CD4-positive, alpha-beta T cell treated with Interleukin-4 for 1 hour (primary cell): Measurements from ENCODE around the gene PTCRA.
A peak's percentile ranks its signal among the peaks of the same experiment; 100 is the strongest.
"Not testable (repeated sequence)": the region's sequence is repeated elsewhere in the genome, so short reads cannot be mapped to it uniquely, and the experiment has no call there.

Source experiments
- DNase-seq, 2 donors: peaks; one replicate each; pipeline ENCODE4 v3.0.0-alpha.2; 2020 to 2022

Gene PTCRA, protein sequence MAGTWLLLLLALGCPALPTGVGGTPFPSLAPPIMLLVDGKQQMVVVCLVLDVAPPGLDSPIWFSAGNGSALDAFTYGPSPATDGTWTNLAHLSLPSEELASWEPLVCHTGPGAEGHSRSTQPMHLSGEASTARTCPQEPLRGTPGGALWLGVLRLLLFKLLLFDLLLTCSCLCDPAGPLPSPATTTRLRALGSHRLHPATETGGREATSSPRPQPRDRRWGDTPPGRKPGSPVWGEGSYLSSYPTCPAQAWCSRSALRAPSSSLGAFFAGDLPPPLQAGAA

DNA sequence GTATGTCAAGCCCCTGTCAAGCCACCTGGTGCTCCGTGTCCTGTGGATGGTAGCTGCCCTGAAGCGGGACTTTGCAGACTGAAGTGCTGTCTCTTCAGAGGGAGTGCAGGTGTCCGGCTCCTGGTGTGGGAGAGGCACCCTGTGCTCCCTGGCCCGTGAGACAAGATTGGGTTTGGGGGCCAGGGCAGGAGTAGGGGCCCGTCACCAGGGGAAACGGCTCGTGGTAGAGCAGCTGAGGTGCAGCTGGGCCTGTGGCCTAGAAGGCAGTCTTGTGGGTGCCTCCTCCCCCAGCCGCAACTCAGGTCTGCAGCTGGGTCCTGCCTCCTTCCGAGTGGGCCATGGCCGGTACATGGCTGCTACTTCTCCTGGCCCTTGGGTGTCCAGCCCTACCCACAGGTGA, at the start of gene PTCRA:
TSS of gene PTCRA (plus strand) at position 322 of the 400 bp plus-strand sequence. CDS start at position 339, 17 bp downstream.
- no peak for DNase-seq

DNA sequence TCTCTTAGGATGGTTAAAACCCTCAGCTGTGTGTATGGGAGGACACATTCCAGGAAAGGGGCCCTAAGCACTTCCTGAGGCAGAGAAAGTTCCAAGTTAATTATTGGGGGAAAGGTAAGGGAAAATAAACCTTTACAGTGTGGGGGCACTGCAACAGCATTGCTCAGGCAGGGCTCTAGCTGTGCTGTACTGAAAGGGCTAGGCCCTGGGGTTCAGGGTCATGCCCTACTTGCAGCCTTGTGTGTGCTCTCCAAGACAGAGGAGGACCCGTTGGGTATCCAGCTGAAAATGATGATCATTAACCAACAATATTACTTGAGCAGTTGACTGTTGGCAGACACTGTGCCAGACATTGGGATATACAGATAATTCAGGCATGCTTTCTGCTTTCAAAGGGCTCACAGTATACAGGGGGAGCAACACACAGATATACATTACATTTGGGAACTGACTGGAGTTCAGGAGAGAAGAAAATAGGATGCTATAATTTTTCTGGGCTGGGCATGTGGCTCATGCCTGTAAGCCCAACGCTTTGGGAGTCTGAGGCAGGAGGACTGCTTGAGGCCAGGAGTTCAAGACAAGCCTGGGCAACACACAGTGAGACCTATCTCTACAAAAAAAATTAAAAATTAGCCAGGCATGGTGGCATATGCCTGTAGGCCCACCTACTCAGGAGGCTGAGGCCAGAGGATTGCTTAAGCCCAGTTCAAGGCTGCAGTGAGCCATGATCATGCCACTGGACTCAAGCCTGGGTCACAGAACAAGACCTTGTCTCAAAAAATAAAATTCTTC, 45.5 kb upstream of the PTCRA start:
- no peak for DNase-seq

DNA sequence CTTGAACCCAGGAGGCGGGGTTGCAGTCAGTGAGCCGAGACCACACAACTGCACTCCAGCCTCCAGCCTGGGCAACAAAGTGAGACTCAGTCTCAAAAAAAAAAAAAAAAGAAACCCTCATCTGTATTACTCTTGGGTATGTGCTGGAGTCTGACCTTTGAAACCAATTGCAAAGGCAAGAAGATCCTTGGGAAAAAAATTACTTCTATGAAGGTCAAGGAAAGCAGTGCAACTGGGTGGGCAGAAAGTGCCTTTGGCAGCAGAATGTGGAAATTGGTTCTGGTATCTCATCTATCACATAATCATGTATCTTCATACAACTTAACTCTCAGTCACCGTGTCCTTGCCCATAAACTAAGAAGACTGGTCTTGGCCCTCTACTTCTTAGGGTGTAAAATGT, 44.1 kb upstream of the PTCRA start:
- DNase-seq: no peak

DNA sequence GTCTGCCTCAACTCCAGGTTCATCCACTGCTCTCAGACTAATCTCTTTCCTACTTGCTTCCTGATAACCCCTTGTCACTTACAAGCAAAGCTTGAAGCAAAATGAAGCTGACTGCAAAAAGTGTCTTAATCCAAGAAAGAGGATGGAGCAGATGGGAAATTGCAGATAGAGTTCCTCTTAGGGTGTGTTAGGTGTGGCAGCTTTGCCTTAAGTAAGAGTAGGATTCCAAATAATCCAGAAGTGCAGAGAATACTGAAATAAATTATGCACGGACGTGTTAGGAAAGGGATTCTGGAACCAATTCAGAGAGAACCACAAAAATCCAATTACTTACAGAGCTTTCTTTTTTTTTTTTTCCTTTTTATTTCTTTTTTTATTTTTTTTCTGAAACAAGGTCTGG, 42.5 kb upstream of the PTCRA start:
- no peak for DNase-seq

DNA sequence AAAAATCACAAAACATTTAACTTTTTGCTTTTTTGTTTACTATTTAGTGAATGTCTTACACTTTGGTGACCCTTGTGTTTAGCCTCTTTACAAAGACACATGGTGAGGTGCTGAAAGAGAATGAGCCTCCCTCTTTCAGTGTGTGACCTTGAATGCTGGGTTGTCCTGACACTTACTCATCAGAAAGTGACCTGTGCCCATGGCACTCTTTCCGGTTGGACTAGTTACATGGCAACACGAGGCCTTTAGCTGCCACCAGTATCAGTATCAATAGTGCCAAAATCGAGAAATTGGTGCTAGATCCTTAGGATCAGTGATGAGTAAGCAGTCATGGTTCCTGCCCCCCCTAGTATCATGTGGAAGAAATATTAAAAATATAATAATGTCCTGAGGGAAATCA, 38.2 kb upstream of the PTCRA start:
- no peak for DNase-seq

DNA sequence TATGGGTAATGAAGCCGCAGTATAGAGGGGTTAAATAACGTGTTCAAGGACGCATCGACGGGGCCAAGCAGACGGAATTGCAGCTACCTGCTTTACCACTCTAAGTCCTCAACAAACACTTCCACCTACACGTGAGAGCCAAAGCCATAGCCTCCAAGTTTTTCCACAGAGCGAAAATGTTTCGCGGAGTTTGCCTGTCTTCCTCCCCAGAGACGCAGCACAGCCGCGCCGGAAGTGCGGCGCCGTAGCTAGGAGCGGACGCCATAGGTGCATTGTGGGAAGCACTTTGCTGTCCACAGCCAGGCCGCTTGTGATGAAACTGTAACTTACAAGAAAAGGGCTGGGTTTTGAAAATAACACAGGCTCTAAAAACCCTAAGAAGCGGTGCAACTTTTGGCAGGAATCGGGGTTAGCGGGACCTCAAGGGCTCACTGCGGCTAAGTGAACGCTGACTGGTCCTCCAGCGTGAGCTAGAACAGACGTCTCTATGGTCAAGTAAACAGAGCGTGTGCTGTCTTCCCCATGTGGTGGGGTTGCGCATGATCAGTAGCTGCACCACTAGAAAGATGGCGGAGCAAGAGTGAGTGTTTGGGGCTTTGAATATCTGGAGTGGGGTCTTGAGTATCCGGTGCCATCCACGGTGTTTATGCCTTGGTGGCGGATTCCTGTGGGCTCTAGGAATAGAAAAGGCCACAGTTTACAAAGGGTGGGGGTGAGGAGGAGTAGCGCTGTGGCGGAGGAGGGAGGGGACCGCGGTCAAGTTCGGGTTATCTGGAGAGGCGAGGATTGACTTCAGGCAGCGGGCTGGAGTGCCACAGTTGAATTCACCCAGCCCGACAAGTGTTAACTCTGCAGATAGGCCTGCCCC, 36.2 kb upstream of the PTCRA start, which contains the start of gene RPL7L1:
TSS of gene RPL7L1 (plus strand) at position 245 of the 868 bp plus-strand sequence. CDS start at position 540, 295 bp downstream.
- peak; percentile 90 to 91 for DNase-seq

DNA sequence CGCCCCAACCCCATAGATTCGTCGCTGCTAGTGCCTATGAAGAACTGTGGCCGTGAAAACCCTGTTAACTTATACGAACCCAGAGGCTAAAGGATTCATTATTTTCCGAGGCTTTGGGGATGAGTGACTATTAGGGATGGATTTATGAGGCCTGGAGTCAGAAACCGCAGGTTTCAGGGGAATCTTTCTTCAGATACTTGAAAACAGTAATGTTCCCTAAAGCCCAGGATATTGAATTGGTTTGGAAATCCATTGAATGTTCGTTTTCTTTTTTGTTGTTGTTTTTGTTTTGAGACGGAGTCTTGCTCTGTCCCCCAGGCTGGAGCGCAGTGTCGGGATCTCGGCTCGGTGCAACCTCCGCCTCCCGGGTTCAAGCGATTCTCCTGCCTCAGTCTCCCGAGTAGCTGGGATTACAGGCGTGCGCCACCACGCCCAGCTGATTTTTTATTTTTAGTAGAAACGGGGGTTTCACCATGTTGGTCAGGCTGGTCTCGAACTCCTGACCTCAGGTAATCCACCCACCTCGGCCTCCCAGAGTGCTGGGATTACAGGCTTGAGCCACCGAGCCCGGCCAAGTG, 35.5 kb upstream of the PTCRA start:
- DNase-seq: not testable (repeated sequence)

DNA sequence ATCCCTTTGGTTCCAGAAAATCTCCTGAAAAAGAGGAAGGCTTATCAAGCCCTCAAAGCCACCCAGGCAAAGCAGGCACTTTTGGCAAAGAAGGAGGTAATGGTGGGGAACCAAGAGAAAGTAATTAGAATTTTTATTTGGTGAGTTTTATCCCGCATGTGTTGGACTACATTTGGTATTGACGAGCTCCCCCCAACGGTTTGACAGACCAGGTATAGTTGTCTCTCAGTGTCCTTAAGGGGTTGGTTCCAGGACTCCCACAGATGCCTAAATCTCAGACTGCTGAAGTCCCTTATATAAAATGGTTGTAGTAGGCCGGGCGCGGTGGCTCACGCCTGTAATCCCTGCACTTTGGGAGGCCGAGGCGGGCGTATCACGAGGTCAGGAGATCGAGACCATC, 35.0 kb upstream of the PTCRA start:
- peak in 1 of 2 donors; percentile 18 for DNase-seq

DNA sequence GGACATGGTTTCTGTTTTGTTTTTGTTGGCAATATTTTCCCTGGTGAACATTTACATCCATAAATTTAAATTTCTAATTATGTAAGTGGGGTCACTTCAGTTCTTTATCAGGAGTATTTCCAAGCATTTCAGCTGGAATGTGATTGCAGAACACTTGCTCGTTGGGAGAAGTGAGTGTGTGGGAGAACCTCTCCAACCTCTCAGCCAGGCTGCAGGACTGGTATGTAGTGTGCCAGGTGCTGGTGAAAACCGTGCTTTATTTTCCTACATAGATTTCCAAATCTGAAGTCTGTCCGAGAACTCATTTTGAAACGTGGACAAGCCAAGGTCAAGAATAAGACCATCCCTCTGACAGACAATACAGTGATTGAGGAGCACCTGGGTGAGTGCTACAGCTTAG, 30.2 kb upstream of the PTCRA start:
- DNase-seq: no peak

DNA sequence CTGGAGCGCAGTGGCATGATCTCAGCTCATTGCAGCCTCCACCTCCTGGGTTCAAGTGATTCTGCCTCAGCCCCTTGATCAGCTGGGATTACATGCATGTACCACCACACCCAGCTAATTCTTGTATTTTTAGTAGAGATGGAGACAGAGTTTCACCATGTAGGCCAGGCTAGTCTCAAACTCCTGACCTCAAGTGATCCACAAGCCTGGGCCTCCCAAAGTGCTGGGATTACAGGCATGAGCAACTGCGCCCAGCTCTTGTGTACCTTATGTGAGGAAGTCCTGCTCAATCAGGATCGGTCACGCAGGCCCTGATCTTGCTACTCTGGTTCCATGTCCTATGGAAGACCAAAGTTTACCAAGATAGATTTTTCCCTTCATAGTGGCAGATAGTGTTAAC, 27.7 kb upstream of the PTCRA start:
- not testable (repeated sequence) for DNase-seq

DNA sequence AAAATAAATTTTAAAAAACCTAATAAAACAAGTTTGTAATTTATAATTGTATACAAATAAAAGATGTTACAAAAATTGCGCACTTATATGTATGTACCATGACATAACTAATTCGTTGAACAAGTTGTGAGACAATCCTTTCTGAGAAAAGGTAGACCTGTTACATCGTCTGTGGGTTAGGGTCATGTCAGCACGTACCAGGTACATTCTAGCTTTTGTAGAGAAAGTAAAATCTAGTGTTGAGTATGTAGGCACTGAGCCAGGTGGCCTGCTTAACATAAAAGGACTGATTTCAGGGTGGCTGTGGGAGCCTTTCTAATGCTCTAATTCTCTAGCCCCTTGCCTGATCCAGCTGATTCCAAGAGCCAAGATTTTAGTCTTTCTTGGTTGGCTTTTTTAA, 26.0 kb upstream of the PTCRA start:
- DNase-seq: peak in 1 of 2 donors; percentile 32

DNA sequence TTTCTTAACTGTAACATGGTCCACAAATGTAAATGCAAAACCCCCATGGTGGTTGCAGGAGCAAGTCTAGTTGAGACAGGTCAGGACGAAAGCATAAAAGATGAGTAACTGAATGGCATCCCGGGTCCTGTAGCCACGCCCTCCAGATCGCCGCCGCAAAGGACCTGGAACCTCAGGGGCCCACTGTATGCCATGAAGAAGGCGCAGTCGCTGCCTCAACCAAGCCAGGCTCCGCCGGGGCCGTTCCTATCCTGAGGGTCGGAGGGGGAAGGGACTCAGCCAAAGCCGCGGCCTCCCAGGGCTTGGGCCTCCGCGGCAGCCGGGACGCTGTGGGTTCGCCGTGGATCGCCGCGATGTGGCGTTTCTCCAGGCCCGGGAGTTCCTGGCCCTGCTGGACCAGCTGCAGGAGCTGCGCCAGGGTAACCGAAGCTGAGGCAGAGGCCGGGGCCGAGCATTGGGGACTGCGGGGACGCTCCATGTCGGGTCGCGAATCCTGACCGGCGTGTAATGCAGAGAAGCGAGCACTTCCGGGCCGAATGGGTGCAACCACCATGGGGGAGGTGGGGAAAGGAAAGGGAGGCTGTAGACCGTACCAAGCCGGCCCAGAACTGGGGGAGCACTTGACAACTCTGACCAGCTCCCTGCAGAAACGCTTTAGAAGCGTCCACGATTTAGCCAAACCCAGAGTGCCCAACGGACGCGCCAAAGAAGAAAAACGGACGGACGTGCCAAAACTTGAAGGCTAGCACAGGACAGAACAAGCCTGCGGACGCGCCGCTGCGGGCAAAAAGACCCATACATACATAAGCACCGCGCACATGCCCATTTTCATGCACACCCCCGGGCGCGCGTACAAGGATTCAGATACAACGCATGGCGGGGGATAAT, 25.3 kb upstream of the PTCRA start:
- peak; percentile 89 to 92 for DNase-seq

DNA sequence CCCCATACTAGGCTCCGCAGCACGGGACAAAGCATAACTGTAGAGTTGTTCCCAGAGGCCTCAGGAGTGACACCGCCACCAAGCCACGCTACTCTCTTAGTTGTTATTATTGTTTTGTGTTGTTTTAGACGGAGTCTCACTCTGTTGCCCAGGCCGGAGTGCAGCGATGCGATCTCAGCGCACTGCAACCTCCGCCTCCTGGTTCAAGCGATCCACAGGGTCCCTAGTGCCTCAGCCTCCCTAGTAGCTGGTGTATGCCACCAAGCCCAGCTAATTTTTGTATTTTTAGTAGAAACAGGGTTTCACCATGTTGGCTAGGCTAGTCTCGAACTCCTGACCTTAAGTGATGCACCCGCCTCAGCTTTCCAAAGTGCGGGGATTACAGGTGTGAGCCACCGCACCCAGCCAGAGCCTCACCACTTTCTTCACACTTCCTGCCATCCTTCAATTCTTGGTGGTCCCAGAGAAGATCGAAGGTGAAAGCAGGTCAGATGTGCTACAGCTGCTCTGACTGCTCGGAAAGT, 24.6 kb upstream of the PTCRA start:
- no peak for DNase-seq

DNA sequence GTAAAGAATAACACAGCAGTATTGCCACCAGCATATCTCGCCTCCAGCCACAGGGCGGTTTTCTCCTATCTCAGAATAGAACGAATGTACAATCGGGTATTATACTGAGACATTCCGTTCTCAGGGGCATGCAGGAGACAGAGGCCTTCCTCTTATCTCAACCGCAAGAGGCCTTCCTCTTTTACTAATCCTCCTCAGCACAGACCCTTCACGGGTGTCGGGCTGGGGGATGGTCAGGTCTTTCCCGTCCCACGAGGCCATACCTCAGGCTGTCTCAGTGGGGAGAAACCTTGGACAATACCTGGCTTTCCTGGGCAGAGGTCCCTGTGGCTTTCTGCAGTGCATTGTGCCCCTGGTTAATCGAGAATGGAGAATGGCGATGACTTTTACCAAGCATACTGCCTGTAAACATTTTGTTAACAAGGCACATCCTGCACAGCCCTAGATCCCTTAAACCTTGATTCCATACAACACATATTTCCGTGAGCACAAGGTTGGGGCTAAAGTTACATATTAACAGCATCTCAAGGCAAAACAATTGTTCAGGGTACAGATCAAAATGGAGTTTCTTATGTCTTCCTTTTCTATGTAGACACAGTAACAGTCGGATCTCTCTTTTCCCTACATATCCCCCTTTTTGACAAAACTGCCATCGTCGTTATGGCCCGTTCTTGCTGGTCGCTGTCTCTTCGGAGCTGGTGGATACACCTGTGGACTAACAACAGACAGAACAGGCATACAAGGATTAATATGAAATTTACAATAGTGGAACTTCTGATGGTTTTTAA, 21.6 kb upstream of the PTCRA start:
- DNase-seq: peak in 1 of 2 donors; percentile 22

DNA sequence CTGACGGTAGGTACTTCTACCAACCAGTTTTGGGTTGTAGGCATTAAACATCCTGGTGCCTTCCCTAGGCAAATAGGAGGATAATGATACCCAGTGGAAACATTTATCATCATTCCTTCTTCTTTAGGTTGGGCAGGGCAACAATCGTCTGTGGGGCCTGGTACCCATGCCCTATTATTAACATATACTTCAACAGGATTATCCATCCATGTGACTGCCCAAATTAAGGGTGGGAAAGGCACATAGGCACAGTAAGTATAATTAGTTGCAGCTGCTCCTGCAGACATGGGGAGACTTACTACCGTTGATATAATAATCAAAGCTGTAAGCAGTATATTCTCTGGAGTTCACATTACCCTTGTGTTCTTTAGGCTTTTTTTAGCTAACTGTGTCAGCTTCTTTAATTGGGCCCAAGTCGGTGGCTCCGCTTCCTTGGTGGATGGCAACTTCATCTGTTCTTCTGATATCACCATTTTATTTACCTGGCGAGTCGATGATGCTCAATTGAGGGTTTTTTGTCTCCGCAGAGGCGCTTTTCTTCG, 19.6 kb upstream of the PTCRA start:
- DNase-seq: no peak

DNA sequence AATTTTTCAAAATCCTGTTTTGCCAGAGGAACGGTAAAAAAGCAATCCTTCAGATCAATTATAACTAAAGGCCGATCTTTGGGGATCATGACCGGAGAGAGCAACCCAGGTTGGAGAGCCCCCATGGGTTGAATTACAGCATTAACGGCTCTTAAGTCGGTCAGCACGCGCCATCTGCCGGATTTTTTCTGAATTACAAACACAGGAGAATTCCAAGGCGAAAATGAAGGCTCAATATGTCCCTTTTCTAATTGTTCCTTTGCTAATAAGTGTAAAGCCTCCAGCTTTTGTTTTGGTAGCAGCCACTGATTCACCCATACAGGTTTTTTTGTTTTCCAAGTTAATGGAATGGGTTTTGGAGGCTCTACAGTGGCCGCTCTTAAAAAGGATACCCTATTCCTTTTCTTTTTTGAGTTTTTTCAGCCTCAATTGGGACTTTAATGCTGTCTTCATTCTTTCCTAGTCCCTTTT, 16.9 kb upstream of the PTCRA start:
- DNase-seq: peak; percentile 76 to 81

DNA sequence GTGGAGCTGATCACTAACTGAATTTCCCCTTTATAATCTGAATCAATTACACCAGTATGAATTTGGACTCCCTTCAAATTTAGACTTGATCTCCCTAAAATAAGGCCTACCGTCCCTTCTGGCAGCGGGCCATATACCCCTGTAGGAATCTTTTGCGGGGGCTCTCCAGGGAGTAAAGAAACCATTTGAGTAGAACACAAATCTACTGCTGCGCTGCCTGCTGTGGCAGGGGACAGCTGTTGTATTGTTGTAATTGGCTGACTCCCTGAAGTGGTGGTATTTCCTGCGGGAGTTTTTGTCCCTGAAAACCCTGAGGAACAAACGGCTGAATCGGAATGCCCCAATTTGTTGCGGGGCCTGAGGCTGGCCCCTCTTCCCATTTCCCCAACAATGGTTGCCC, 16.0 kb upstream of the PTCRA start:
- DNase-seq: no peak

DNA sequence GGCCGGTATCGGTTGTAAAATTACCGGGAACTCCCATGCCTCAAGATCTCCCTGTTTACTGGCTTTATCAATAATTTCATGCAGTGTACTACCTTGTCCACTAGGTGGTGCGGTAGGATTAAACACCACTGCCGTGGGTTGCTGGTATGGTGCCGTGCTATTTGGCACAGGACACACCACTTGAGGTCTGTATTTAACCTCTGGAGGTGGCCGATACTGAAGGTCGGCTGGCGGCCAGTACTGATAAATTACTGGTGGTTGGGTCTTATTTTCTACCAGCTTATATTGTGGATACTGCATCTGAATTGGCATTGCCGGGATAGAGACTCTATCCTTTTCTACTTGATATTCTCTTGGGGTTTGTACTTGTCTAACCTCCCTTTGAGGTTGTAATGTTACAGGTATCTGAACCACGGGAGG, 14.3 kb upstream of the PTCRA start:
- DNase-seq: peak; percentile 76 to 87

DNA sequence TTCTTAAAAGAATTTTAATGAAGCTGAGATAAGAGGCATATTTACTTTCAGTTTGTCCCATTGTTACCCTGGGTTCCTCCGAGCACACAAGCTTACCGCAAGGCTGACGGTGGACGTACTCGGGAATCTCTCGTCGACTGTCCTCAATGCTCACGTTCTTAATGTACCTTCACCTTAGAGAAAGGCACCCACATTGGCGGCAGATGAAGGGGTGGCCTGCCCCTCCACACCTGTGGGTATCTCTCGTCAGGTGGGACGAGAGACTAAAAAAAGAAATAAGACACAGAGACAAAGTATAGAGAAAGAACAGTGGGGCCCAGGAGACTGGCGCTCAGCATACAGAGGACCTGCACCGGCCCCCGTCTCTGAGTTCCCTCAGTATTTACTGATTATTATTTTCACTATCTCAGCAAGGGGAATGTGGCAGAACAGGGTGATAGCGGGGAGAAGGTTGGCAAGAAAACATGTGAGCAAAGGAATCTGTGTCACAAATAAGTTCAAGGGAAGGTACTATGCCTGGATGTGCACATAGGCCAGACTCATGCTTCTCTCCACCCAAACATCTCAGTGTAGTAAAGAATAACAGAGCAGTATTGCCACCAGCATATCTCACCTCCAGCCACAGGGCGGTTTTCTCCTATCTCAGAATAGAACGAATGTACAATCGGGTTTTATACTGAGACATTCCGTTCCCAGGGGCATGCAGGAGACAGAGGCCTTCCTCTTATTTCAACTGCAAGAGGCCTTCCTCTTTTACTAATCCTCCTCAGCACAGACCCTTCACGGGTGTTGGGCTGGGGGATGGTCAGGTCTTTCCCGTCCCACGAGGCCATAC, 13.2 kb upstream of the PTCRA start:
- DNase-seq: not testable (repeated sequence)
